Astrocyte (in vitro differentiated cells and primary cell): Measurements from ENCODE around the gene COL8A2.

Experiments used
- EZH2 ChIP-seq: IDR thresholded peaks from 2 replicates; pipeline ENCODE4 v1.6.1; 2012; ENCODE audit warnings: mild to moderate bottlenecking, low read length, inconsistent platforms; ENCODE audit not compliant: insufficient read depth
- TF ChIP-seq, protein P1 (sequence below): IDR thresholded peaks from 2 replicates; pipeline ENCODE4 v1.5.1; 2011; ENCODE audit warnings: low read depth, mild to moderate bottlenecking, inconsistent platforms, low read length, moderate library complexity; ENCODE audit not compliant: insufficient read depth

DNA sequence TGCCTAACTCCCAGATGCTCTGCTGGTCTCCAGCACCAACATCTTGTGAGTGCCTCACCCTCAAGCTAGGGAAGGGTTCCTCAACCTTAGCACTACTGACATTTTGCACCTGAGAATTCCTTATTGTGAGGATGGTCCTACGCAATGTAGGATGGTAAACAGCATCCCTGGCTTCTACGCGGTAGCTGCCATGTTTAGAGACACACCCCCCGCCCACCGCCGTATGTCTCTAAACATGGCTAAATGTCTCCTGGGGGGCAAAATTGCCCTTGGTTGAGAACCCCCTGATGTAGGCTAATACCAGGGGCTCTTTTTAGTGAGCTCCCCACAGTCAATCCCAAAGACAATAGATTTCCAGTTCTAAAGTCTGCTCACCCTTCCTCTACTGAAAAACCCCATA is 28.5 kb upstream of the COL8A2 start:
- TF ChIP-seq, protein P1, sequence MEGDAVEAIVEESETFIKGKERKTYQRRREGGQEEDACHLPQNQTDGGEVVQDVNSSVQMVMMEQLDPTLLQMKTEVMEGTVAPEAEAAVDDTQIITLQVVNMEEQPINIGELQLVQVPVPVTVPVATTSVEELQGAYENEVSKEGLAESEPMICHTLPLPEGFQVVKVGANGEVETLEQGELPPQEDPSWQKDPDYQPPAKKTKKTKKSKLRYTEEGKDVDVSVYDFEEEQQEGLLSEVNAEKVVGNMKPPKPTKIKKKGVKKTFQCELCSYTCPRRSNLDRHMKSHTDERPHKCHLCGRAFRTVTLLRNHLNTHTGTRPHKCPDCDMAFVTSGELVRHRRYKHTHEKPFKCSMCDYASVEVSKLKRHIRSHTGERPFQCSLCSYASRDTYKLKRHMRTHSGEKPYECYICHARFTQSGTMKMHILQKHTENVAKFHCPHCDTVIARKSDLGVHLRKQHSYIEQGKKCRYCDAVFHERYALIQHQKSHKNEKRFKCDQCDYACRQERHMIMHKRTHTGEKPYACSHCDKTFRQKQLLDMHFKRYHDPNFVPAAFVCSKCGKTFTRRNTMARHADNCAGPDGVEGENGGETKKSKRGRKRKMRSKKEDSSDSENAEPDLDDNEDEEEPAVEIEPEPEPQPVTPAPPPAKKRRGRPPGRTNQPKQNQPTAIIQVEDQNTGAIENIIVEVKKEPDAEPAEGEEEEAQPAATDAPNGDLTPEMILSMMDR: no peak
- TF ChIP-seq EZH2: no peak
